GM13976 (cell line): ENCODE data around the gene CDK5.

ENCODE experiments used
- DNase-seq: peaks from one replicate; pipeline ENCODE4 v3.0.0; 2012; ENCODE audit warnings: low spot score
- in situ Hi-C: fragments of 300-500 bp; cut with MboI; formaldehyde crosslinking; loops from one replicate; pipeline ENCODE4 v1.12.0; 2022; ENCODE audit warnings: low sequenced_read_pairs, mixed read lengths, inconsistent platforms; ENCODE audit not compliant: unreplicated experiment
- TF ChIP-seq, protein P1 (sequence below): IDR thresholded peaks from 2 replicates; pipeline ENCODE4 v1.5.1; 2012; ENCODE audit warnings: borderline replicate concordance, mild to moderate bottlenecking; ENCODE audit not compliant: insufficient read depth; ENCODE audit errors: extremely low read depth, missing control alignments, control extremely low read depth

Gene CDK5

DNA sequence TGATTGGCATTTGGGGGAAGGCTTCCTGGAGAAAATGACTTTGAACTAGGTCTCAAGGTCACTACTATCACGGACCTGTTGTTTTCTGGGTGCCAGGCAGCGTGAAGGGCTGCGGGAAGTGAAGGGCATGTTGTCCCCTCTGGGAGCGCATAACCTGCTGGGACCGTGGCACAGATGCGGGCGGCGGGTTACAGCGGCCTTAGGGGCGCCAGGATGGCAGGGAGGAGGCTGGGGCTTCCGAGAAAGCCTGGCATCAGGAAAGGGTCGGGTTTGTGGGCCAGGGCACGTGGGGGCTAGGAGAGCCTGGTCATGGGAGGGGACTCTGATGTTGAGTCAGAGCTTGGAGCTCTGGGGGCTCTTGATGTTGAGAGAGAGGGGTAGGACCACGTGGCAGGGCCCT, 7.8 kb upstream of the CDK5 start:
- in situ Hi-C loops = no loop called here
- TF ChIP-seq, protein P1, sequence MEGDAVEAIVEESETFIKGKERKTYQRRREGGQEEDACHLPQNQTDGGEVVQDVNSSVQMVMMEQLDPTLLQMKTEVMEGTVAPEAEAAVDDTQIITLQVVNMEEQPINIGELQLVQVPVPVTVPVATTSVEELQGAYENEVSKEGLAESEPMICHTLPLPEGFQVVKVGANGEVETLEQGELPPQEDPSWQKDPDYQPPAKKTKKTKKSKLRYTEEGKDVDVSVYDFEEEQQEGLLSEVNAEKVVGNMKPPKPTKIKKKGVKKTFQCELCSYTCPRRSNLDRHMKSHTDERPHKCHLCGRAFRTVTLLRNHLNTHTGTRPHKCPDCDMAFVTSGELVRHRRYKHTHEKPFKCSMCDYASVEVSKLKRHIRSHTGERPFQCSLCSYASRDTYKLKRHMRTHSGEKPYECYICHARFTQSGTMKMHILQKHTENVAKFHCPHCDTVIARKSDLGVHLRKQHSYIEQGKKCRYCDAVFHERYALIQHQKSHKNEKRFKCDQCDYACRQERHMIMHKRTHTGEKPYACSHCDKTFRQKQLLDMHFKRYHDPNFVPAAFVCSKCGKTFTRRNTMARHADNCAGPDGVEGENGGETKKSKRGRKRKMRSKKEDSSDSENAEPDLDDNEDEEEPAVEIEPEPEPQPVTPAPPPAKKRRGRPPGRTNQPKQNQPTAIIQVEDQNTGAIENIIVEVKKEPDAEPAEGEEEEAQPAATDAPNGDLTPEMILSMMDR = no peak
- DNase-seq = no peak

DNA sequence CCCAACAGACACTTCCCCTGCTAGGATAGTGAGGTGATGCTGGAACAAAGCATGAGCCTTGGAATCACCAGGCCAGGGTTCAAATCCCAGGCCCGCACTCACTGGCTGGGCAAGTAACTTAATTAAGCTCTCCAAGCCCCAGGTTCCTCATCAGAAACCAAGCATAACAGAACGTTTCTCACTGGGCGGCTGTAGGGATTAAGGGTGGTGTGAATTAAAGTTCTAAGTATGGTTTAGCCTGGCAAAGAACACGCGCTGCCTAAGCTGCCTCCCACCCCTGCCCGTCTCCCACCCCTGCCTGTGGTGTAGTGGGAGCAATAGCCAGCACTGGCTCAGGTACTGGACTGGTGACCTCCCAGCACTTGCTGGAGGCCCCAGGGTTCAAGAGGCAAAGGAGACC, 7.3 kb upstream of the CDK5 start:
- in situ Hi-C loops = no loop called here
- no peak for DNase-seq
- TF ChIP-seq, protein P1 = no peak

DNA sequence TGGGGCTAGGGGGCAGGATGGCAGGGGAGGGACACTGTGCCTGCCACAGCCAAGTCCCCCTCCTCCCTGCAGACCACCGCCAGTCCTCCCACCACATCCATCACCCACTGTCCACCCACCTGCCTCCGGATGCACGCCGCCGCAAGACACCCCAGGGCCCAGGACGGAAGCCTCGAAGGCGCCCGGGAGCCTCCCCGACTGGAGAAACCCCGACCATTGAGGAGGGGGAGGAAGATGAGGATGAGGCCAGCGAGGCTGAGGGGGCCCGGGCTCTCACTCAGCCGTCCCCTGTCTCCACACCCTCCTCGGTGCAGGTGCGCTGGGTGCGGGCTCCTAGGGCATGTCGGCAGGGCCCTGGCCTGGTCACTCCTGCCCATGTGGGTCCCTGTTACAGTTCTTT, 6.8 kb upstream of the CDK5 start:
- no peak for DNase-seq
- in situ Hi-C loops = no loop called here
- TF ChIP-seq, protein P1 = no peak

DNA sequence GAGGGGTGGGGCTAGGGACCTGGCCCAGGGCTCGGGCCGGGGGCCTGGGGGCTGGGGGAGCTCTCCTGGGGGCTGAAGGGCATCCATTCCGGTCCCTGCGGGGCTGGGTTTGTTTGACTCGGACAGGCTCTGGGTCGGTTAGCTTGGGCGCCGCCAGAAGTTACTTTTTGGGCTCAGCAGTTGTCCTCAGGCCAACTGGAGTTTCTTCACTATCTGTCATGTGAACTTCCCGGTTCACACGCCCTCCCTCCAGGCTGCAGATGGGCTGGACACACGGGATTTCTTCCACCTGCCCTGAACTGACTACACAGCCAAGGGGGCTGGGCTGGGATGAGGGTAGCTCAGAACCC, 5.5 kb upstream of the CDK5 start:
- in situ Hi-C loops = no loop called here
- no peak for DNase-seq
- TF ChIP-seq, protein P1 = no peak

DNA sequence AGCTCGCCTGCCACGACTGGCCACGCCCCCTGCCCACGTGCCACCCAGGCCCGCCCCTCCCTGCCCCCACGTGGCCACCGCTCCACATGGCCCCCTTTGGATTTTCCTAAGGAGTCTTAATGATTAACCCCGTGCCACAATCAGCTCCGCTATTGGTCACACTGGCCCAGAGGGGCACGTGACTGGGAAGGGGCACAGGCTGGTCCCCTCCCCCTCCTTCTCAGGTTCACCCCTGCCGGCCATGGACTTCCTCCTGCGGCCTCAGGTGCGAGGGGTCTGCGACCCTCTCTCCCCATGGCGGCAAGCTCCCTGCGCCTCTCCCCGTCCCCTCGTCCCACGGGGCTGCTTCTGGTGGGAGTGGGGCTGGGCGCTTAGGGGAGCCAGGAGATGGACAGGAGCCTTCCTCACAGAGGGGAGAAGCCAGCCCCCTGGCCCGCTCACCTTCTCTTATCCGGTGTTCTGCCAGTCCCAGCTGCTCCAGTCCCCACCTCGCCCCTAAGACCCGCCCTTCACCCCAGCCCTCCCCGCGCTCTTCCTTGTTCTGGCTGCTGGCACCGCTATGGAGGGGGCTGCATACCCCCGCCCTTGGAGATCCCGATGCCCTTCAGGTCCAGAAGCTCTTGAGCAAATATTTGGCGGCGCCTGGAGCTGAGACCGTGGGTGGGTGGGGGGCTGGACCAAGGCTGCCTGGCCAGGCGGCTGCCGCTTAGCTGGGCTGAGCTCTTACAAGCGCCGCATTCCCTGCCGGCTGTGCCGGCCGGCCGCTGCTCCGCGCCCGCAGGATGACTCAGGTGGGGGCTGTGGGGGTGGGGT, 4.9 kb upstream of the CDK5 start:
- TF ChIP-seq, protein P1 = no peak
- DNase-seq = no peak
- in situ Hi-C loops = no loop called here

DNA sequence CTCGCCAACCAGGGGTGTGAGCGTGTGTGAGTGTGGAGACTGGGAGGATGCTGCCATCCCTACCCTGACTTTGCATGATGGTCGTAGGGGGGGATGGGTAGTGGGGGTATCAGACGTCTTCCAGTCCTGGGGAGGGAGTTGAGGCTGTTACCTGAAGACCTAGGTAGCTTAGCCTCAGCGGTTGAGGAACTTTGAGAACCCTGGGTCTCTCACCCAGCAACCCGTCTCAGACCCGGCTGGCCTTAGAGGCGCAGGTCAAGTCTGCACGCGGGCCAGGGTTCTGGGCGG, 4.4 kb upstream of the CDK5 start:
- in situ Hi-C loops = no loop called here
- no peak for DNase-seq
- TF ChIP-seq, protein P1 = no peak
